ENCODE results near the gene DAB1. TPM values are rescaled to one million over a fixed set of nuclear protein-coding genes. Genes with fewer than 3 reads are reported as not detected.

The DAB1 gene
- total and polyA plus RNA-seq, 7 experiments from 2014 or later, result 0.27 to 1.9 (median 0.43) TPM; not detected in 1

DNA sequence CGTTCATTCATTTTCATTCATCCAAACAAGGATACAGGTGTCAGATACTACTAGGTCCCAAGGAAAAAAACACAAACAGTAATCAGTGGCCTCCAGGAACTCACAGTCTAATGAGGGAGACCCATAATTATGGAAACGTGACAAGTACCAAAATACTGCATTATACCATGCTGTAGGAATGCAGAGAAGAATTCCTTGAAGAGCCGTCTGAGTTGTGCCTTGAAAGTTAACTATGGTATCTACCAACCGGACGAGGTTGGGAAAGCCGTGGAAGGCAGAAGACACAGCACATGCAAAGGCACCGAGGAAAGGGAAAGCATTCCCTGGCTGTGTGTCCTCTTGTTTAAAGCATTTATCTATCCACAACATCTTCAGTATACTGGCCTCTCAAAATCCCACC is 206.0 kb downstream of the DAB1 start:
- Mint-ChIP-seq H3K4me1 (no peaks in the 10 kb centered on the region), H3K27ac (no peak overlapping the region)
- CTCF ChIA-PET, result no interaction called here

GRCh38 chr1:57214951-57215575 is 208.8 kb downstream of the DAB1 start:
- Mint-ChIP-seq H3K27ac (no peak overlapping the region), H3K9me3 (peaks cover 0 to 5% (median 0%) of the 10 kb centered on the region in 11 donors), H3K4me1 (no peaks in the 10 kb centered on the region), H3K36me3 (no peaks in the 10 kb centered on the region), H3K27me3 (no peaks in the 10 kb centered on the region), H3K4me3 (no peak overlapping the region)
- ATAC-seq (no peak), DNase-seq (no peak)
- H3K4me3 ChIP-seq (ENCODE audit: low read length), result no peak overlapping the region
- no peak overlapping the region for H3K27ac ChIP-seq (ENCODE audit: low read depth, low read length)
- no peaks in the 10 kb centered on the region for H3K9me3 ChIP-seq (ENCODE audit: control insufficient read depth in 2 of 3, low read length in 3 of 3)
- H3K4me1 ChIP-seq (ENCODE audit: control insufficient read depth in 2 of 2, insufficient read depth in 2 of 2, low read length in 2 of 2), result no peaks in the 10 kb centered on the region
- CTCF ChIA-PET, result no interaction called here
- POLR2A ChIA-PET, result interaction anchor here (1.3 kb wide), 1 partner anchor 9 kb away, joined by 4 read pairs; no protein-coding TSS in a partner anchor
- H3K27me3 ChIP-seq (ENCODE audit: control insufficient read depth in 2 of 2, insufficient read depth in 2 of 2, low read length in 2 of 2), result no peaks in the 10 kb centered on the region
- intact Hi-C loops (cut with micrococcal nuclease), result no loop called here
- H3K36me3 ChIP-seq (ENCODE audit: control insufficient read depth in 2 of 3, insufficient read depth in 3 of 3, low read length in 3 of 3), result no peaks in the 10 kb centered on the region

More for the DNA sequence above, 206.0 kb downstream of the DAB1 start:
- ATAC-seq (no peak), DNase-seq (no peak)
- Mint-ChIP-seq H3K9me3 (peaks cover 0 to 9% (median 0%) of the 10 kb centered on the region in 11 donors), H3K4me3 (no peak overlapping the region), H3K27me3 (no peaks in the 10 kb centered on the region), H3K36me3 (no peaks in the 10 kb centered on the region)
- Histone ChIP-seq H3K4me1 (ENCODE audit: control insufficient read depth in 2 of 2, insufficient read depth in 2 of 2, low read length in 2 of 2) (no peaks in the 10 kb centered on the region), H3K36me3 (ENCODE audit: control insufficient read depth in 2 of 3, insufficient read depth in 3 of 3, low read length in 3 of 3) (no peaks in the 10 kb centered on the region), H3K9me3 (ENCODE audit: control insufficient read depth in 2 of 3, low read length in 3 of 3) (no peaks in the 10 kb centered on the region), H3K4me3 (ENCODE audit: low read length) (no peak overlapping the region), H3K27me3 (ENCODE audit: control insufficient read depth in 2 of 2, insufficient read depth in 2 of 2, low read length in 2 of 2) (no peaks in the 10 kb centered on the region), H3K27ac (ENCODE audit: low read depth, low read length) (no peak overlapping the region)
- intact Hi-C loops (cut with micrococcal nuclease), result no loop called here
- POLR2A ChIA-PET, result no interaction called here

- Mint-ChIP-seq H3K4me3 (no peak overlapping the region), H3K36me3 (no peaks in the 10 kb centered on the region), H3K27ac (no peak overlapping the region), H3K4me1 (no peaks in the 10 kb centered on the region), H3K9me3 (peaks cover 0 to 5% (median 0%) of the 10 kb centered on the region in 11 donors), H3K27me3 (peaks cover 0 to 4% (median 0%) of the 10 kb centered on the region in 5 donors)
- CTCF ChIA-PET, result no interaction called here
- no peak overlapping the region for H3K4me3 ChIP-seq (ENCODE audit: low read length)
- H3K4me1 ChIP-seq (ENCODE audit: control insufficient read depth in 2 of 2, insufficient read depth in 2 of 2, low read length in 2 of 2), result no peaks in the 10 kb centered on the region
- ATAC-seq, result no peak
- no peaks in the 10 kb centered on the region for H3K36me3 ChIP-seq (ENCODE audit: control insufficient read depth in 2 of 3, insufficient read depth in 3 of 3, low read length in 3 of 3)
- DNase-seq, result no peak
- intact Hi-C loops (cut with micrococcal nuclease), result no loop called here
- H3K27ac ChIP-seq (ENCODE audit: low read depth, low read length), result no peak overlapping the region
- POLR2A ChIA-PET, result no interaction called here
- H3K9me3 ChIP-seq (ENCODE audit: control insufficient read depth in 2 of 3, low read length in 3 of 3), result no peaks in the 10 kb centered on the region
- H3K27me3 ChIP-seq (ENCODE audit: control insufficient read depth in 2 of 2, insufficient read depth in 2 of 2, low read length in 2 of 2), result no peaks in the 10 kb centered on the region
Observed at GRCh38 chr1:57210881-57211280, 213.0 kb downstream of the DAB1 start.

GRCh38 chr1:57209495-57209894 is 214.4 kb downstream of the DAB1 start:
- no peak for DNase-seq
- intact Hi-C loops (cut with micrococcal nuclease), result no loop called here
- no peaks in the 10 kb centered on the region for H3K36me3 Mint-ChIP-seq
- peaks cover 0 to 5% (median 0%) of the 10 kb centered on the region in 11 donors for H3K9me3 Mint-ChIP-seq
- H3K36me3 ChIP-seq (ENCODE audit: control insufficient read depth in 2 of 3, insufficient read depth in 3 of 3, low read length in 3 of 3), result no peaks in the 10 kb centered on the region
- H3K27me3 Mint-ChIP-seq, result peaks cover 0 to 5% (median 0%) of the 10 kb centered on the region in 5 donors
- no peak overlapping the region for H3K27ac Mint-ChIP-seq
- H3K4me3 ChIP-seq (ENCODE audit: low read length), result no peak overlapping the region
- H3K27ac ChIP-seq (ENCODE audit: low read depth, low read length), result no peak overlapping the region
- H3K4me1 Mint-ChIP-seq, result no peaks in the 10 kb centered on the region
- ATAC-seq, result no peak
- no peaks in the 10 kb centered on the region for H3K27me3 ChIP-seq (ENCODE audit: control insufficient read depth in 2 of 2, insufficient read depth in 2 of 2, low read length in 2 of 2)
- no peaks in the 10 kb centered on the region for H3K4me1 ChIP-seq (ENCODE audit: control insufficient read depth in 2 of 2, insufficient read depth in 2 of 2, low read length in 2 of 2)
- ChIA-PET CTCF (no interaction called here), POLR2A (no interaction called here)
- no peak overlapping the region for H3K4me3 Mint-ChIP-seq
- no peaks in the 10 kb centered on the region for H3K9me3 ChIP-seq (ENCODE audit: control insufficient read depth in 2 of 3, low read length in 3 of 3)

GRCh38 chr1:57208741-57209302 is 215.0 kb downstream of the DAB1 start:
- H3K27ac ChIP-seq (ENCODE audit: low read depth, low read length), result no peak overlapping the region
- no peak for ATAC-seq
- ChIA-PET POLR2A (no interaction called here), CTCF (no interaction called here)
- H3K27ac Mint-ChIP-seq, result no peak overlapping the region
- no peak overlapping the region for H3K4me3 ChIP-seq (ENCODE audit: low read length)
- peaks cover 0 to 11% (median 0%) of the 10 kb centered on the region in 5 donors for H3K27me3 Mint-ChIP-seq
- H3K36me3 Mint-ChIP-seq, result no peaks in the 10 kb centered on the region
- intact Hi-C loops (cut with micrococcal nuclease), result no loop called here
- H3K4me1 Mint-ChIP-seq, result no peaks in the 10 kb centered on the region
- no peak overlapping the region for H3K4me3 Mint-ChIP-seq
- no peaks in the 10 kb centered on the region for H3K4me1 ChIP-seq (ENCODE audit: control insufficient read depth in 2 of 2, insufficient read depth in 2 of 2, low read length in 2 of 2)
- no peaks in the 10 kb centered on the region for H3K27me3 ChIP-seq (ENCODE audit: control insufficient read depth in 2 of 2, insufficient read depth in 2 of 2, low read length in 2 of 2)
- no peak for DNase-seq
- peaks cover 0 to 5% (median 0%) of the 10 kb centered on the region in 11 donors for H3K9me3 Mint-ChIP-seq
- no peaks in the 10 kb centered on the region for H3K9me3 ChIP-seq (ENCODE audit: control insufficient read depth in 2 of 3, low read length in 3 of 3)
- H3K36me3 ChIP-seq (ENCODE audit: control insufficient read depth in 2 of 3, insufficient read depth in 3 of 3, low read length in 3 of 3), result no peaks in the 10 kb centered on the region

- CTCF ChIA-PET, result no interaction called here
- Mint-ChIP-seq H3K27me3 (peaks cover 0 to 22% (median 6%) of the 10 kb centered on the region in 5 donors), H3K4me1 (no peaks in the 10 kb centered on the region), H3K36me3 (no peaks in the 10 kb centered on the region), H3K9me3 (peaks cover 0 to 9% (median 0%) of the 10 kb centered on the region in 11 donors), H3K4me3 (no peak overlapping the region), H3K27ac (no peak overlapping the region)
- no peak for ATAC-seq
- intact Hi-C loops (cut with micrococcal nuclease), result no loop called here
- no peak for DNase-seq
- H3K4me3 ChIP-seq (ENCODE audit: low read length), result no peak overlapping the region
- no peaks in the 10 kb centered on the region for H3K4me1 ChIP-seq (ENCODE audit: control insufficient read depth in 2 of 2, insufficient read depth in 2 of 2, low read length in 2 of 2)
- no peaks in the 10 kb centered on the region for H3K9me3 ChIP-seq (ENCODE audit: control insufficient read depth in 2 of 3, low read length in 3 of 3)
- POLR2A ChIA-PET, result no interaction called here
- H3K36me3 ChIP-seq (ENCODE audit: control insufficient read depth in 2 of 3, insufficient read depth in 3 of 3, low read length in 3 of 3), result no peaks in the 10 kb centered on the region
- H3K27ac ChIP-seq (ENCODE audit: low read depth, low read length), result no peak overlapping the region
- H3K27me3 ChIP-seq (ENCODE audit: control insufficient read depth in 2 of 2, insufficient read depth in 2 of 2, low read length in 2 of 2), result no peaks in the 10 kb centered on the region
Observed at GRCh38 chr1:57206038-57206437, 217.8 kb downstream of the DAB1 start.
